ENCODE measurements around the gene STAT6. TPM values are rescaled to one million over a fixed set of nuclear protein-coding genes. Genes with fewer than 3 reads are reported as not detected.

The STAT6 gene
- total and polyA plus RNA-seq, 2 donors (not counting 1 experiment from before 2014, with no cell fraction given): 103 to 123 TPM

GRCh38 chr12:57046086-57046791 lies 64.9 kb downstream of the STAT6 start:
- no peaks in the 10 kb centered on the region for H3K79me2 ChIP-seq (ENCODE audit: control insufficient read depth, insufficient read depth, low read length)
- no peaks in the 10 kb centered on the region for H3K36me3 ChIP-seq (ENCODE audit: control insufficient read depth, insufficient read depth, low read length)
- H2AFZ ChIP-seq (ENCODE audit: low read length): no peak overlapping the region
- no peak overlapping the region for H3K4me3 ChIP-seq (replicated peaks in 1 of 4; ENCODE audit: control extremely low read depth in 1 of 4, insufficient read depth in 1 of 4, low read depth in 3 of 4, low read length in 4 of 4)
- peaks cover 13% of the 10 kb centered on the region for H3K27me3 ChIP-seq (ENCODE audit: control insufficient read depth, insufficient read depth, low read length)
- no peak for DNase-seq (ENCODE audit: low read depth in 2 of 2)
- H3K27ac ChIP-seq (ENCODE audit: insufficient read depth, low read length): no peak overlapping the region
- H3K9me3 ChIP-seq (ENCODE audit: control insufficient read depth, insufficient read depth, low read depth, low read length): no peaks in the 10 kb centered on the region
- H4K20me1 ChIP-seq (ENCODE audit: control insufficient read depth, extremely low read depth, insufficient read depth, low read length): no peaks in the 10 kb centered on the region
- H3K4me1 ChIP-seq (ENCODE audit: control insufficient read depth, extremely low read depth, insufficient read depth, low read length): no peaks in the 10 kb centered on the region
- no peak overlapping the region for H3K4me2 ChIP-seq (ENCODE audit: extremely low read depth, insufficient read depth, low read length)
- TF ChIP-seq EZH2 (IDR thresholded peaks at IDR 0.05; ENCODE audit: low read length, missing control alignments) (no peak), CTCF (conservative IDR thresholded peaks at IDR 0.05 in 1 of 2, IDR thresholded peaks at IDR 0.05 in 1 of 2; ENCODE audit: low read depth in 1 of 2, low read length in 2 of 2) (no peak)
- H3K9ac ChIP-seq (ENCODE audit: insufficient read depth, low read length): no peak overlapping the region

Other genes starting within 250 kb of the STAT6 start
- gene SDR9C7, start 177.0 kb downstream of the STAT6 start, total RNA-seq: not detected in 2 replicates
- not detected in 2 replicates for gene SDR9C7, start 177.0 kb downstream of the STAT6 start, polyA plus RNA-seq
- 0.17 and 0.26 TPM in 2 replicates for gene RDH16, start 153.8 kb downstream of the STAT6 start, total RNA-seq
- 0.02 TPM in 1 of 2 replicates, not detected in the other for gene RDH16, start 153.8 kb downstream of the STAT6 start, polyA plus RNA-seq
- 3.8 and 4.1 TPM in 2 replicates for gene ZBTB39, start 104.8 kb downstream of the STAT6 start, total RNA-seq
- gene ZBTB39, start 104.8 kb downstream of the STAT6 start, polyA plus RNA-seq: 3.2 and 3.9 TPM in 2 replicates
- gene TAC3, start 94.8 kb downstream of the STAT6 start, total RNA-seq: 0.17 TPM in 1 of 2 replicates, not detected in the other
- gene TAC3, start 94.8 kb downstream of the STAT6 start, polyA plus RNA-seq: 0.36 and 0.54 TPM in 2 replicates
- 0.17 and 0.26 TPM in 2 replicates for gene MYO1A, start 61.2 kb downstream of the STAT6 start, total RNA-seq
- 0.01 TPM in 1 of 2 replicates, not detected in the other for gene MYO1A, start 61.2 kb downstream of the STAT6 start, polyA plus RNA-seq
- gene NEMP1, start 32.6 kb downstream of the STAT6 start, total RNA-seq: 7.7 and 8.4 TPM in 2 replicates
- gene NEMP1, start 32.6 kb downstream of the STAT6 start, polyA plus RNA-seq: 11.1 and 17.6 TPM in 2 replicates
- gene NAB2, start 22.2 kb downstream of the STAT6 start, total RNA-seq: 39.6 and 62.7 TPM in 2 replicates
- gene NAB2, start 22.2 kb downstream of the STAT6 start, polyA plus RNA-seq: 31.3 and 34.6 TPM in 2 replicates
- gene LRP1, start 17.1 kb upstream of the STAT6 start, total RNA-seq: 377 and 464 TPM in 2 replicates
- gene LRP1, start 17.1 kb upstream of the STAT6 start, polyA plus RNA-seq: 92.2 and 96.9 TPM in 2 replicates
- gene LRP1-AS, start 36.3 kb upstream of the STAT6 start, total RNA-seq: not detected in 2 replicates
- not detected in 2 replicates for gene LRP1-AS, start 36.3 kb upstream of the STAT6 start, polyA plus RNA-seq
- 0.50 and 1.0 TPM in 2 replicates for gene NXPH4, start 105.4 kb upstream of the STAT6 start, total RNA-seq
- gene NXPH4, start 105.4 kb upstream of the STAT6 start, polyA plus RNA-seq: 0.30 and 1.9 TPM in 2 replicates
- 358 and 380 TPM in 2 replicates for gene SHMT2, start 118.3 kb upstream of the STAT6 start, total RNA-seq
- 139 and 154 TPM in 2 replicates for gene SHMT2, start 118.3 kb upstream of the STAT6 start, polyA plus RNA-seq
- 0.26 and 0.33 TPM in 2 replicates for gene STAC3, start 139.8 kb upstream of the STAT6 start, total RNA-seq
- 0.18 and 0.33 TPM in 2 replicates for gene STAC3, start 139.8 kb upstream of the STAT6 start, polyA plus RNA-seq